HG03159 (cell line): ENCODE results near the gene SEMA4A.
"Not testable (repeated sequence)": the region's sequence is repeated elsewhere in the genome, so short reads cannot be mapped to it uniquely, and the experiment has no call there.

Experiments used
- ATAC-seq: cut with Tn5 transposase; IDR thresholded peaks from one replicate; pipeline ENCODE4 v1.9.1; 2021; ENCODE audit warnings: mild to moderate bottlenecking, moderate library complexity; ENCODE audit not compliant: unreplicated experiment

SEMA4A gene

GRCh38 chr1:156191292-156191964, 38.0 kb downstream of the SEMA4A start:
- no peak for ATAC-seq

- ATAC-seq: no peak
Observed at GRCh38 chr1:156193208-156193487, 39.8 kb downstream of the SEMA4A start.

- peak; percentile 91 for ATAC-seq
Observed at GRCh38 chr1:156193488-156194299, 40.3 kb downstream of the SEMA4A start, which contains the start of gene SLC25A44. Gene SLC25A44, plus strand, starts transcription at chr1:156194104. Its CDS starts 5,744 bp downstream, at chr1:156199848.

- ATAC-seq: no peak
Observed at GRCh38 chr1:156194300-156194652, 40.9 kb downstream of the SEMA4A start.

GRCh38 chr1:156195853-156196252, 42.5 kb downstream of the SEMA4A start:
- no peak for ATAC-seq

GRCh38 chr1:156196445-156196844, 43.1 kb downstream of the SEMA4A start:
- ATAC-seq: no peak

GRCh38 chr1:156198831-156199349, 45.5 kb downstream of the SEMA4A start:
- no peak for ATAC-seq

- ATAC-seq: no peak
Observed at GRCh38 chr1:156200044-156200443, 46.7 kb downstream of the SEMA4A start.

GRCh38 chr1:156203331-156203730, 49.9 kb downstream of the SEMA4A start:
- no peak for ATAC-seq

GRCh38 chr1:156204686-156205085, 51.3 kb downstream of the SEMA4A start:
- ATAC-seq: no peak

- ATAC-seq: no peak
Observed at GRCh38 chr1:156211243-156211642, 57.9 kb downstream of the SEMA4A start.

- no peak for ATAC-seq
Observed at GRCh38 chr1:156212130-156212529, 58.7 kb downstream of the SEMA4A start.

GRCh38 chr1:156212833-156213643, 59.7 kb downstream of the SEMA4A start, which contains the start of gene PMF1:
Gene PMF1, plus strand, starts transcription at chr1:156213007. Its CDS starts 9 bp downstream, at chr1:156213016.
- ATAC-seq: peak; percentile 91

GRCh38 chr1:156213644-156213966, 60.2 kb downstream of the SEMA4A start:
- ATAC-seq: no peak

- no peak for ATAC-seq
Observed at GRCh38 chr1:156214024-156214748, 60.8 kb downstream of the SEMA4A start.

- not testable (repeated sequence) for ATAC-seq
Observed at GRCh38 chr1:156216361-156217086, 63.1 kb downstream of the SEMA4A start.

- ATAC-seq: no peak
Observed at GRCh38 chr1:156217871-156218270, 64.5 kb downstream of the SEMA4A start.

- ATAC-seq: no peak
Observed at GRCh38 chr1:156220226-156220625, 66.8 kb downstream of the SEMA4A start.

GRCh38 chr1:156221986-156222692, 68.8 kb downstream of the SEMA4A start:
- ATAC-seq: no peak

- no peak for ATAC-seq
Observed at GRCh38 chr1:156225677-156226014, 72.3 kb downstream of the SEMA4A start.
